ENCODE data around the gene RFTN1. TPM values are rescaled to one million over a fixed set of nuclear protein-coding genes. Genes with fewer than 3 reads are reported as not detected.

Gene RFTN1
- total RNA-seq, 2 experiments from 2014 or later: 55.7 to 56.4 TPM

- H3K9me3 ChIP-seq (ENCODE audit: control insufficient read depth in 1 of 2, insufficient read depth in 1 of 2, low read length in 2 of 2): no peaks in the 10 kb centered on the region
- no peak overlapping the region for H3K4me3 ChIP-seq (ENCODE audit: low read length)
- no peak for ATAC-seq (ENCODE audit: poor library complexity)
- intact Hi-C loops (cut with DNase I, micrococcal nuclease): no loop called here
- Mint-ChIP-seq H3K4me1 (ENCODE audit: low read depth) (peaks cover 47% of the 10 kb centered on the region), H3K36me3 (ENCODE audit: low read depth) (peaks cover 33% of the 10 kb centered on the region), H3K27ac (no peak overlapping the region), H3K9me3 (no peaks in the 10 kb centered on the region), H3K4me3 (no peak overlapping the region), H3K27me3 (no peaks in the 10 kb centered on the region)
- no peaks in the 10 kb centered on the region for H3K27me3 ChIP-seq (ENCODE audit: control insufficient read depth in 1 of 2, insufficient read depth in 2 of 2, low read length in 2 of 2)
- H3K27ac ChIP-seq (ENCODE audit: low read depth in 1 of 2, low read length in 2 of 2): no peak overlapping the region
- DNase-seq: no peak
- no peaks in the 10 kb centered on the region for H3K36me3 ChIP-seq (ENCODE audit: insufficient read depth, low read length)
- TF ChIP-seq CTCF (IDR thresholded peaks at IDR 0.05): no peak
- CTCF ChIA-PET: no interaction called here
- no peaks in the 10 kb centered on the region for H3K4me1 ChIP-seq (ENCODE audit: insufficient read depth, low read length)
- POLR2A ChIA-PET: interaction anchor here (0.7 kb wide), 1 partner anchor 1164 kb away, joined by 3 read pairs; no protein-coding TSS in a partner anchor
Measured at GRCh38 chr3:16444344-16444743, 69.2 kb downstream of the RFTN1 start.

GRCh38 chr3:16442730-16443129, 70.8 kb downstream of the RFTN1 start:
- Histone ChIP-seq H3K27me3 (ENCODE audit: control insufficient read depth in 1 of 2, insufficient read depth in 2 of 2, low read length in 2 of 2) (no peaks in the 10 kb centered on the region), H3K27ac (ENCODE audit: low read depth in 1 of 2, low read length in 2 of 2) (no peak overlapping the region), H3K36me3 (ENCODE audit: insufficient read depth, low read length) (no peaks in the 10 kb centered on the region), H3K4me1 (ENCODE audit: insufficient read depth, low read length) (no peaks in the 10 kb centered on the region), H3K4me3 (ENCODE audit: low read length) (no peak overlapping the region), H3K9me3 (ENCODE audit: control insufficient read depth in 1 of 2, insufficient read depth in 1 of 2, low read length in 2 of 2) (no peaks in the 10 kb centered on the region)
- H3K4me3 Mint-ChIP-seq: no peak overlapping the region
- TF ChIP-seq CTCF (IDR thresholded peaks at IDR 0.05): no peak
- ChIA-PET POLR2A (no interaction called here), CTCF (no interaction called here)
- intact Hi-C loops (cut with DNase I, micrococcal nuclease): no loop called here
- peaks cover 44% of the 10 kb centered on the region for H3K4me1 Mint-ChIP-seq (ENCODE audit: low read depth)
- peaks cover 22% of the 10 kb centered on the region for H3K36me3 Mint-ChIP-seq (ENCODE audit: low read depth)
- no peak overlapping the region for H3K27ac Mint-ChIP-seq
- DNase-seq: no peak
- ATAC-seq (ENCODE audit: poor library complexity): no peak
- H3K9me3 Mint-ChIP-seq: no peaks in the 10 kb centered on the region
- no peaks in the 10 kb centered on the region for H3K27me3 Mint-ChIP-seq

- intact Hi-C loops (cut with DNase I, micrococcal nuclease): no loop called here
- POLR2A ChIA-PET: no interaction called here
- no peak for TF ChIP-seq CTCF (IDR thresholded peaks at IDR 0.05)
- Mint-ChIP-seq H3K27me3 (no peaks in the 10 kb centered on the region), H3K4me3 (no peak overlapping the region), H3K27ac (no peak overlapping the region), H3K9me3 (no peaks in the 10 kb centered on the region), H3K36me3 (ENCODE audit: low read depth) (peaks cover 14% of the 10 kb centered on the region), H3K4me1 (ENCODE audit: low read depth) (peaks cover 39% of the 10 kb centered on the region)
- Histone ChIP-seq H3K27ac (ENCODE audit: low read depth in 1 of 2, low read length in 2 of 2) (no peak overlapping the region), H3K27me3 (ENCODE audit: control insufficient read depth in 1 of 2, insufficient read depth in 2 of 2, low read length in 2 of 2) (no peaks in the 10 kb centered on the region), H3K9me3 (ENCODE audit: control insufficient read depth in 1 of 2, insufficient read depth in 1 of 2, low read length in 2 of 2) (no peaks in the 10 kb centered on the region), H3K36me3 (ENCODE audit: insufficient read depth, low read length) (no peaks in the 10 kb centered on the region), H3K4me3 (ENCODE audit: low read length) (no peak overlapping the region), H3K4me1 (ENCODE audit: insufficient read depth, low read length) (no peaks in the 10 kb centered on the region)
- CTCF ChIA-PET: no interaction called here
- DNase-seq (no peak), ATAC-seq (ENCODE audit: poor library complexity) (no peak)
Measured at GRCh38 chr3:16441371-16441875, 72.1 kb downstream of the RFTN1 start.

Data from CD4-positive, alpha-beta T cell (primary cell).